Measurements from ENCODE around the gene MRFAP1L1.

Gene MRFAP1L1

DNA sequence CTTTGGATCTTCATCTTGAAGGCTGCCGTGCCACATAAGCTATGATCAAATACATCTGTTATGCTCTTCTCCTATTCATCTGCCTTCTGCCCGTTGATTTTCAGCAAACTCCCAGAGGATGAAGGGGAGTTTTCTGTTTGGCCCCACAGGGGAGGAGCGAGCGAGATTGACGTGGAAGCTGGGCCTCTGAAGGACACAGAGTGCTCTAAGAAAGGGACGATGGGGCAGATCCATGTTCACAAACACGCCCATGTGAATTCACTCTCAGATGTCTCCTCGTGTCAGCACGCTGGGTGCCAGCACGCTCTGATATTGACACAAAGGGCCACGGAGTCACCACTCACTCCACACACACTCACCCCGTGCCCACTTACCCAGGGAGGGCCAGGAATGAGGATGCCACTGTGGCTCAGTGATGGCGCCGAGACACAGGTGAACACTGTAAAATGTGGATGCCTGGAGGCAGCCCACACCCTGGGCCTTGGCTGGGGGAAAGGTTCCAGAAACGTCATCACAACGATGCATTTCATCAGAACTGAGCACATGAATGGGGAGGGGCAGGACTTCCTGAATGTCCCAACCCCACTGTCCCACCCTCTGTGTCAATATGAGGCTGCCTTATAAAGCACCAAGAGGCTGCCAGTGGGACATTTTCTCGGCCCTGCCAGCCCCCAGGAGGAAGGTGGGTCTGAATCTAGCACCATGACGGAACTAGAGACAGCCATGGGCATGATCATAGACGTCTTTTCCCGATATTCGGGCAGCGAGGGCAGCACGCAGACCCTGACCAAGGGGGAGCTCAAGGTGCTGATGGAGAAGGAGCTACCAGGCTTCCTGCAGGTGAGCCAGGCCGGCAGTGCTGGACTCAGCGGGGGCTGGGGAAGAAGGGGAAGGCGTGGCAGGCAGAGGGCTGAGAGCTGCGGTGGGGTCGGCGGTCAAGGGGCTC lies 16.2 kb downstream of the MRFAP1L1 start, which contains the start of gene S100P:
Gene S100P, plus strand, starts transcription at position 648 of the 946 bp plus-strand sequence. Its CDS starts 55 bp downstream, at position 703.
- no peaks in the 10 kb centered on the region for H3K36me3 ChIP-seq (ENCODE audit: insufficient read depth)
- no peak within 1 kb of the TSS for H3K4me2 ChIP-seq
- H3K4me3 ChIP-seq (IDR thresholded peaks at IDR 0.05; ENCODE audit: insufficient read depth, low read depth, low read length), result no peak within 1 kb of the TSS
- no peaks in the 10 kb centered on the region for H4K20me1 ChIP-seq (ENCODE audit: insufficient read depth)
- no peak within 1 kb of the TSS for H3K27ac ChIP-seq
- H2AFZ ChIP-seq (ENCODE audit: low read depth), result no peak within 1 kb of the TSS
- H3K79me2 ChIP-seq (ENCODE audit: insufficient read depth, low read depth), result no peaks in the 10 kb centered on the region
- TF ChIP-seq, protein P1, sequence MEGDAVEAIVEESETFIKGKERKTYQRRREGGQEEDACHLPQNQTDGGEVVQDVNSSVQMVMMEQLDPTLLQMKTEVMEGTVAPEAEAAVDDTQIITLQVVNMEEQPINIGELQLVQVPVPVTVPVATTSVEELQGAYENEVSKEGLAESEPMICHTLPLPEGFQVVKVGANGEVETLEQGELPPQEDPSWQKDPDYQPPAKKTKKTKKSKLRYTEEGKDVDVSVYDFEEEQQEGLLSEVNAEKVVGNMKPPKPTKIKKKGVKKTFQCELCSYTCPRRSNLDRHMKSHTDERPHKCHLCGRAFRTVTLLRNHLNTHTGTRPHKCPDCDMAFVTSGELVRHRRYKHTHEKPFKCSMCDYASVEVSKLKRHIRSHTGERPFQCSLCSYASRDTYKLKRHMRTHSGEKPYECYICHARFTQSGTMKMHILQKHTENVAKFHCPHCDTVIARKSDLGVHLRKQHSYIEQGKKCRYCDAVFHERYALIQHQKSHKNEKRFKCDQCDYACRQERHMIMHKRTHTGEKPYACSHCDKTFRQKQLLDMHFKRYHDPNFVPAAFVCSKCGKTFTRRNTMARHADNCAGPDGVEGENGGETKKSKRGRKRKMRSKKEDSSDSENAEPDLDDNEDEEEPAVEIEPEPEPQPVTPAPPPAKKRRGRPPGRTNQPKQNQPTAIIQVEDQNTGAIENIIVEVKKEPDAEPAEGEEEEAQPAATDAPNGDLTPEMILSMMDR (conservative IDR thresholded peaks at IDR 0.05; ENCODE audit: low read depth, low read length), result no peak
- peaks cover 5% of the 10 kb centered on the region for H3K4me1 ChIP-seq (ENCODE audit: low read depth, poor library complexity, severe bottlenecking)
- H3K9ac ChIP-seq, result no peak within 1 kb of the TSS
- H3K27me3 ChIP-seq (ENCODE audit: insufficient read depth, low read depth), result no peaks in the 10 kb centered on the region

DNA sequence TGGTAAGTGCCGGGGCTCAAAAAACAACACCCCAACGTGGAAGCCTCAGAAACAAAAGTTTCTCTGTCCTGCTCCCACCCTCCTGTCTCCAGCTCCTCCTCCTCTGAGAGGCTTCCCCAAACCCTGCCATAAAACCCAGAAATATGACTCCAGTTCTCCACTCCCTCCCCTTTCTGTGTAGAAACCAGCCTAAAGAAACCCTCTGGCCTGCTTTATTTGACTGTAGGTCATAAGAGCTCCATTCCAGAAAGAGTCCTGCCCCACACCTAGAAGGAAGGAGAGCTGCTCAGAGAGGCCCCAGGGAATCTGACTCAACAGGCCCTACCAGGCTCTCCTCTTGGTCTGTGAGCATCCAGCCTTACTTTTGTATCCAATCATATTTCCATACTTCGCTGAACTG lies 16.9 kb downstream of the MRFAP1L1 start:
- Histone ChIP-seq H3K36me3 (ENCODE audit: insufficient read depth) (no peaks in the 10 kb centered on the region), H3K4me1 (ENCODE audit: low read depth, poor library complexity, severe bottlenecking) (peaks cover 5% of the 10 kb centered on the region), H3K9ac (no peak overlapping the region), H3K27me3 (ENCODE audit: insufficient read depth, low read depth) (no peaks in the 10 kb centered on the region), H4K20me1 (ENCODE audit: insufficient read depth) (no peaks in the 10 kb centered on the region), H2AFZ (ENCODE audit: low read depth) (no peak overlapping the region), H3K4me2 (no peak overlapping the region), H3K27ac (no peak overlapping the region), H3K79me2 (ENCODE audit: insufficient read depth, low read depth) (no peaks in the 10 kb centered on the region), H3K4me3 (IDR thresholded peaks at IDR 0.05; ENCODE audit: insufficient read depth, low read depth, low read length) (no peak overlapping the region)
- TF ChIP-seq, protein P1 (conservative IDR thresholded peaks at IDR 0.05; ENCODE audit: low read depth, low read length), result no peak

DNA sequence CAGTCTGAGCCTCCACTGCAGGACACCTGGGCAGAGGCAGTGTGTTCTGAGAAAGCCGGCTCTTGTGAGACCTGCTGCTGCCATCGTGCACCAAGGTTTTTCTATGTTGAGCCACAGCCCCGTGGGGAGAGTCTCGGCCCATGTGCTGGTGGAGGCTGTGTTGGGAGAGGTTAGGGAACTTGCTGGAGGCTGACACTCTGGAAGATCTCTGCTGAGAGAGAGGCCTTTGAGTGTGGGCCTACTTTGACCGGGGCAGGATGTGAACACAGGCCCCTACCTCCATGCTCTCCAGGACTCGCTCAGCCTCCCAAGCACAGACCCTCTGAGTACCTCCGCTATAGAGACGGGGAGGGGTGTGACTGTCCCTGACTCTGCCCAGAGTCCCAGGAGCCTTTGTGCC lies 17.3 kb downstream of the MRFAP1L1 start:
- no peak overlapping the region for H3K9ac ChIP-seq
- no peak overlapping the region for H3K4me2 ChIP-seq
- H3K27ac ChIP-seq, result no peak overlapping the region
- H3K36me3 ChIP-seq (ENCODE audit: insufficient read depth), result no peaks in the 10 kb centered on the region
- H4K20me1 ChIP-seq (ENCODE audit: insufficient read depth), result no peaks in the 10 kb centered on the region
- peaks cover 5% of the 10 kb centered on the region for H3K4me1 ChIP-seq (ENCODE audit: low read depth, poor library complexity, severe bottlenecking)
- H3K79me2 ChIP-seq (ENCODE audit: insufficient read depth, low read depth), result no peaks in the 10 kb centered on the region
- H3K27me3 ChIP-seq (ENCODE audit: insufficient read depth, low read depth), result no peaks in the 10 kb centered on the region
- H2AFZ ChIP-seq (ENCODE audit: low read depth), result no peak overlapping the region
- TF ChIP-seq, protein P1 (conservative IDR thresholded peaks at IDR 0.05; ENCODE audit: low read depth, low read length), result no peak
- no peak overlapping the region for H3K4me3 ChIP-seq (IDR thresholded peaks at IDR 0.05; ENCODE audit: insufficient read depth, low read depth, low read length)

DNA sequence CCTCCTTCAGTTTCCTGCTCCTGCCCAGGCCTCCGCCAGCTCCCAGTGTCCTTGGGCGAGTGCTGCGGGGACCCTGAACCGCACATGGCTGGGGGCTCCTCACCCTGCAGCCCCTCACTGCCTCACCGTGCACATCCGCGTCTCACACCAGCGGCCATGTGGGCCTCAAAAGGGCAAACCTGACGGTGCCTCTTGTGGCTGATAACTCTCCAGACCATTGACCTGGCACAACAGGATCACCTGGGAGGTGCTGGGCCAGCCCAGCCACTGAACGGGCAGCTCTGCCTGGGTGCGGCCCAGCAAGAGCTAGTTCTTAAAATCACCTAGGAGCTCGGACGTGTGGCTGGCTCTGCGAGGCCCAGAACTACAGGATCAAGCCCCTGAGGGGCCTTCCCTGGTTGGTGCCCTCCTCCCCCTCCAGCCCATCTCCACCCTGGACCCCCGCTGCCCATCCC lies 20.1 kb downstream of the MRFAP1L1 start:
- no peak overlapping the region for H3K4me3 ChIP-seq (IDR thresholded peaks at IDR 0.05; ENCODE audit: insufficient read depth, low read depth, low read length)
- no peak overlapping the region for H2AFZ ChIP-seq (ENCODE audit: low read depth)

More for the DNA sequence above, 20.1 kb downstream of the MRFAP1L1 start:
- Histone ChIP-seq H3K79me2 (ENCODE audit: insufficient read depth, low read depth) (no peaks in the 10 kb centered on the region), H3K4me1 (ENCODE audit: low read depth, poor library complexity, severe bottlenecking) (peaks cover 5% of the 10 kb centered on the region), H3K9ac (no peak overlapping the region), H3K27ac (no peak overlapping the region), H3K4me2 (no peak overlapping the region), H3K27me3 (ENCODE audit: insufficient read depth, low read depth) (no peaks in the 10 kb centered on the region), H4K20me1 (ENCODE audit: insufficient read depth) (no peaks in the 10 kb centered on the region), H3K36me3 (ENCODE audit: insufficient read depth) (no peaks in the 10 kb centered on the region)
- TF ChIP-seq, protein P1 (conservative IDR thresholded peaks at IDR 0.05; ENCODE audit: low read depth, low read length), result no peak
